Parathyroid adenoma (tissue), 2 donors: ENCODE data around the gene RBM19.
"Not testable (repeated sequence)": the region's sequence is repeated elsewhere in the genome, so short reads cannot be mapped to it uniquely, and the experiment has no call there.

Experiments
- H2AFZ ChIP-seq: fragments of 300-600 bp; sonication (generic); one replicate; pipeline ENCODE4 v1.7.0; 2017; ENCODE audit warnings: antibody characterized with exemption, mild to moderate bottlenecking
- H3K27ac ChIP-seq: fragments of 300-600 bp; sonication (generic); one replicate; pipeline ENCODE4 v1.7.0; 2017
- H3K27me3 ChIP-seq: fragments of 300-600 bp; sonication (generic); one replicate; pipeline ENCODE4 v1.7.0; 2017; ENCODE audit warnings: low read length; ENCODE audit not compliant: control insufficient read depth, insufficient read depth
- H3K36me3 ChIP-seq: fragments of 300-600 bp; sonication (generic); one replicate; pipeline ENCODE4 v1.7.0; 2017; ENCODE audit warnings: low read length; ENCODE audit not compliant: control insufficient read depth, insufficient read depth
- H3K4me1 ChIP-seq: fragments of 300-600 bp; sonication (generic); one replicate; pipeline ENCODE4 v1.7.0; 2017; ENCODE audit warnings: control low read depth
- H3K4me2 ChIP-seq: fragments of 300-600 bp; sonication (generic); one replicate; pipeline ENCODE4 v1.7.0; 2017; ENCODE audit warnings: low read length
- H3K4me3 ChIP-seq: fragments of 300-600 bp; sonication (generic); one replicate; pipeline ENCODE4 v1.7.0; 2017; ENCODE audit warnings: low read depth, low read length
- H3K79me2 ChIP-seq: fragments of 300-600 bp; sonication (generic); one replicate; pipeline ENCODE4 v1.7.0; 2017; ENCODE audit warnings: control low read depth
- H3K9ac ChIP-seq: fragments of 300-600 bp; sonication (generic); one replicate; pipeline ENCODE4 v1.7.0; 2017; ENCODE audit warnings: mild to moderate bottlenecking
- H3K9me3 ChIP-seq: fragments of 300-600 bp; sonication (generic); one replicate; pipeline ENCODE4 v1.7.0; 2017; ENCODE audit warnings: low read length; ENCODE audit not compliant: control insufficient read depth
- CTCF ChIP-seq: fragments of 300-600 bp; sonication (generic); IDR thresholded peaks from one replicate; pipeline ENCODE4 v1.7.0; 2017; ENCODE audit warnings: antibody characterized with exemption, mild to moderate bottlenecking
- donor health status: primary hyperparathyroidism.

Gene RBM19

GRCh38 chr12:113994051-113994450 lies 27.9 kb upstream of the RBM19 start:
- Histone ChIP-seq H3K9me3 (no peaks in the 10 kb centered on the region), H3K4me1 (no peaks in the 10 kb centered on the region), H3K9ac (no peak overlapping the region), H3K36me3 (no peaks in the 10 kb centered on the region), H3K79me2 (no peaks in the 10 kb centered on the region), H2AFZ (no peak overlapping the region), H3K4me3 (no peak overlapping the region), H3K4me2 (no peak overlapping the region), H3K27ac (no peak overlapping the region), H3K27me3 (no peaks in the 10 kb centered on the region)
- TF ChIP-seq CTCF: no peak

GRCh38 chr12:113992751-113993150 lies 26.6 kb upstream of the RBM19 start:
- H3K4me2 ChIP-seq, H3K4me1 ChIP-seq, H2AFZ ChIP-seq, H3K9me3 ChIP-seq, H3K9ac ChIP-seq, H3K79me2 ChIP-seq, H3K27ac ChIP-seq, H3K36me3 ChIP-seq, H3K4me3 ChIP-seq, H3K27me3 ChIP-seq: not testable (repeated sequence)

GRCh38 chr12:113991224-113992044 lies 25.3 kb upstream of the RBM19 start:
- no peaks in the 10 kb centered on the region for H3K4me1 ChIP-seq
- H3K79me2 ChIP-seq: no peaks in the 10 kb centered on the region
- no peak overlapping the region for H2AFZ ChIP-seq
- H3K9me3 ChIP-seq: no peaks in the 10 kb centered on the region
- no peak overlapping the region for H3K4me2 ChIP-seq
- no peak overlapping the region for H3K9ac ChIP-seq
- H3K27ac ChIP-seq: no peak overlapping the region
- no peaks in the 10 kb centered on the region for H3K36me3 ChIP-seq
- no peaks in the 10 kb centered on the region for H3K27me3 ChIP-seq
- TF ChIP-seq CTCF: no peak
- no peak overlapping the region for H3K4me3 ChIP-seq

- H3K79me2 ChIP-seq: no peaks in the 10 kb centered on the region
- no peak overlapping the region for H3K4me2 ChIP-seq
- no peak overlapping the region for H3K9ac ChIP-seq
- no peaks in the 10 kb centered on the region for H3K27me3 ChIP-seq
- no peak overlapping the region for H3K27ac ChIP-seq
- H3K36me3 ChIP-seq: no peaks in the 10 kb centered on the region
- no peak overlapping the region for H3K4me3 ChIP-seq
- H3K4me1 ChIP-seq: no peaks in the 10 kb centered on the region
- H3K9me3 ChIP-seq: no peaks in the 10 kb centered on the region
- TF ChIP-seq CTCF: no peak
- no peak overlapping the region for H2AFZ ChIP-seq
Measured at GRCh38 chr12:113990250-113991223, 24.4 kb upstream of the RBM19 start.

- H3K27ac ChIP-seq: no peak overlapping the region
- no peak overlapping the region for H3K9ac ChIP-seq
- H3K4me3 ChIP-seq: no peak overlapping the region
- no peak overlapping the region for H3K4me2 ChIP-seq
- H3K4me1 ChIP-seq: no peaks in the 10 kb centered on the region
- H3K9me3 ChIP-seq: no peaks in the 10 kb centered on the region
- H3K79me2 ChIP-seq: no peaks in the 10 kb centered on the region
- H2AFZ ChIP-seq: no peak overlapping the region
- no peaks in the 10 kb centered on the region for H3K27me3 ChIP-seq
- TF ChIP-seq CTCF: no peak
- no peaks in the 10 kb centered on the region for H3K36me3 ChIP-seq
Measured at GRCh38 chr12:113988976-113989375, 22.9 kb upstream of the RBM19 start.
